GM20000 (cell line): Measurements from ENCODE around the gene STAMBPL1.

Source experiments
- DNase-seq: peaks from one replicate; pipeline ENCODE4 v3.0.0; 2012; ENCODE audit warnings: low spot score
- TF ChIP-seq, protein P1 (sequence below): IDR thresholded peaks from 2 replicates; pipeline ENCODE4 v1.5.1; 2012; ENCODE audit warnings: mild to moderate bottlenecking, control low read depth; ENCODE audit errors: extremely low read depth, missing control alignments

STAMBPL1 gene

DNA sequence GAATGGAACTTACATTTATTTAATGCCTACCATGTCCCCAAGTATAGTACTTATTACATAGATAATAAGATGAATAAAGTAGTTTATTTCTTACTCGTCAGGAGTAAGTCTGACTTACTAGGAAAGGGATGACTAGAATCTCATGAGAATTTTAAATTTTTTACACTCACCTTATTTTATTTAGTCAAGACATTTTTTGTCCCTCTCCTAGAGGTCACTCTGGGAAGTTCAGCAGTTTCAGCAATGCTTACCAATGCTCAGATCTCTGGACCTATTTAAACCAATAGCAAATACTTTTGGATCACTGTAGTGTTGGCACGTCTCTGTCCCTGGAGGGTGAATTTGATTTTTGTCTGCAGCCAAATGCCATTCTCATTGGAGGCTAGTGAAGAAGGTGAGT, 83.3 kb downstream of the STAMBPL1 start:
- TF ChIP-seq, protein P1, sequence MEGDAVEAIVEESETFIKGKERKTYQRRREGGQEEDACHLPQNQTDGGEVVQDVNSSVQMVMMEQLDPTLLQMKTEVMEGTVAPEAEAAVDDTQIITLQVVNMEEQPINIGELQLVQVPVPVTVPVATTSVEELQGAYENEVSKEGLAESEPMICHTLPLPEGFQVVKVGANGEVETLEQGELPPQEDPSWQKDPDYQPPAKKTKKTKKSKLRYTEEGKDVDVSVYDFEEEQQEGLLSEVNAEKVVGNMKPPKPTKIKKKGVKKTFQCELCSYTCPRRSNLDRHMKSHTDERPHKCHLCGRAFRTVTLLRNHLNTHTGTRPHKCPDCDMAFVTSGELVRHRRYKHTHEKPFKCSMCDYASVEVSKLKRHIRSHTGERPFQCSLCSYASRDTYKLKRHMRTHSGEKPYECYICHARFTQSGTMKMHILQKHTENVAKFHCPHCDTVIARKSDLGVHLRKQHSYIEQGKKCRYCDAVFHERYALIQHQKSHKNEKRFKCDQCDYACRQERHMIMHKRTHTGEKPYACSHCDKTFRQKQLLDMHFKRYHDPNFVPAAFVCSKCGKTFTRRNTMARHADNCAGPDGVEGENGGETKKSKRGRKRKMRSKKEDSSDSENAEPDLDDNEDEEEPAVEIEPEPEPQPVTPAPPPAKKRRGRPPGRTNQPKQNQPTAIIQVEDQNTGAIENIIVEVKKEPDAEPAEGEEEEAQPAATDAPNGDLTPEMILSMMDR = no peak

DNA sequence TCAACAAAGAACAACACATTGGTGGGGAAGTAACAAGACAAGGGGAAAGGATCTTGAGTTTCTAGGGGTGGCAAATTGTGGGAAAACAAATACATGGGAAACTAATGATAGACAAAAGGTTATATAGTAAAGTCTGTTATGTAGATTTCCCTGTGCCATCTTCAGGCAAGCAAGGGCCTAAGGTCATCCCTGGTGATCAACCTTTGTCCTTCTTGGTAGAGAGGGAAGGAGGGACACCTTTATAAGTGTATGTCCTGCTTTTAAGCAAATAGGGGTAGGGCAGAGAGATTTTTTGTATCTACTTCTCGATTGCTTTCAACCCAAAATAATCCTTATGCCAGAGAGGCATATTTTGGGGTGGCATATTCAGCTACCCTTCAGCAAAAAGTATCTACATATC, 84.3 kb downstream of the STAMBPL1 start:
- TF ChIP-seq, protein P1 = no peak
- DNase-seq = no peak

More for the DNA sequence above, 83.3 kb downstream of the STAMBPL1 start:
- no peak for DNase-seq

DNA sequence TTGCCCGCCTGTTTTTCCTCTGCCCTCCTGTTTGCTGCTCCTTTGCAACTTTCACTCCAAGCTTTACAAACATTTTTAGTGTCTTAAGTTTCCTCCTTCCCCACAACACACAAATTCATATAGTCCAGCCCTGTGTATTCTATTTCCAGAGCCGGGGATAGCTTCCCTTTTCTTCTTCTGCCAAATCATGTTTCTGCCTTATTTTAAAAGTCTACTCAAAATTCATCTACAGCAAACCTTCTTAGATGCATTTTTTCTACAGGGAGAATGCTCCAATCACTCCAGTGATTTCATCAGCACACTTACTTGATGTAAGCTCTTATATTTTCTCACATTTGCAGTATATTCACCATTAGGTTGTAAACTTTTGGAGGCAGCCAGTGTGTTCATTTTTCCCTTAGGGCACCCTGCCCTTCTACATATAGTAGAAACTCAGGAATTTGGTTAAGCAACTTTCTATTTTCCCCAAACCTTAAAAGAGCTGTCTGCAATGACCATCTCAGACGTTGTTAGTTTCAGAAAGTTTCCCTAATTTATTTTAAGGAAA, 84.9 kb downstream of the STAMBPL1 start:
- TF ChIP-seq, protein P1 = no peak
- no peak for DNase-seq

DNA sequence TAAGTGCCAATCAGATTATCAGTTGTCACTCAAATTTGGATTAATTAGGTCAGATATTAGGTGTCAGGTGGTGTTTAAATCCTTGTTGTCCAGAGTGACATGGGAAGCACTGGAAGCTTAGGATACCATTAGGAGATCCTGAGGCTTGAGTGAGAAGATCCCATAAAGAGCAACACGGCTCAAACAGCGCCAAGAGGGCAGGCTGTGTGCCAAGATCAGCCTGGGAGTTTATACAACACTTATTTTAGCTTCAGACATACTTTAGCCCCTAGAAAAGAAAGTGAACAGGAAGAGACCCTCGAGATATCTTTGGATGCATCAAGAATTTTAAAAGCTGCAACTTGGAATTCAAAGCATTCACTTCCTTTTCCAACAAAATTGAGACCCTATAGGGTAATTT, 86.8 kb downstream of the STAMBPL1 start:
- DNase-seq = no peak
- TF ChIP-seq, protein P1 = no peak

DNA sequence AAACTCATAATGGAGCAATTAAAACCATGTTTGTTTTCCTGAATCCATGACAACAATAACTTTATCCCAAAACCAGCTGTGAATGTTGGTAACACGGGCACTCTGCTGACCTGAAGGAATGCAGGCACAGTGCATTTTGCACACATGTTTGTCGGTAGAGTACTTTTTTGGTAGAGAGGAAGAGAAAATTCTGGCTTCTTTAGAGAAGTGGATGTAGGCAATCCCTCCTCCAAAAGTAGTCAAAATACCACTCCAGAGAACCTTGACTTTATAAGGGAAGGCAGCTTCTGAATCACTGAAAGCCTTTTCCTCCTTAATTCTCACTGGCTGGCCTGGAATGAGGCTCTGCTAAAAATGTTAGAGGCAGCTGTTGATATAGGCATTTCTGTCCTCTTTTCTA, 88.3 kb downstream of the STAMBPL1 start:
- TF ChIP-seq, protein P1 = no peak
- no peak for DNase-seq

DNA sequence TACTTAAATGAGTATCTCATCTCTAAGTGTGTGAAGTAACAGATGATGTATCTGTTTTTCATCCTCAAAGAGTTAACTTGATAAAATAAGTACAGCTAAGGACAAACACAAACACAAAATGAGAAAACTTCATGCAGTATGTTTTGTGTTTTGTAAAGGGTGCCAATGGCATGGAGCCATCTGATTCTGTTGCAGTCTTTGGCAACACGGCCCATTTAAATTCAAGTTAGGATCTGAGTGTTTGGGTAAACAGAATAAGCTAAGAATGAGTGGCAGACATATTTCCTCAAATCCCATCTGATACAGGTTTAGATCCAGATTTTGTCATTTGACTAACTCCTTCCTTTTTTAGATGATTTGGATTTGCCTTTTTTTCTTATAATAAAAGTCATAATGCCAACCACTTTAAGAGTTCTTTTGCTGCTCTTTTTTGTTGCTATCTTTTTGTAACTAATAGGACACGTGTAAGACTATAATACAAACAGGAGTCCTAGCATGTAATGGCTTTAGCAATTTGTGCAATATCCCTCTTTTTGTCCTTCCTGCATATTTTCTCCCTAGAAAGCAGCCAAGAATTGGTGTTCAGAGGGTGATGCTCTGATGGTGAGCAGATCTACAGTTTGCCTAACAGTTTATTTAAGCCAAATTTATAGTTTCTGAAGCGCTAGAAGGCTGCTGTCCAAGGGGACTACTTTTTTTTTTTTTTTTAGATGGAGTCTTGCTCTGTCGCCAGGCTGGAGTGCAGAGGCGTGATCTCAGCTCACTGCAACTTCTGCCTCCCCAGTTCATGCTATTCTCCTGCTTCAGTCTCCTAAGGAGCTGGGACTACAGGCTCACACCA, 91.4 kb downstream of the STAMBPL1 start:
- DNase-seq = no peak

More for the DNA sequence above, 91.4 kb downstream of the STAMBPL1 start:
- TF ChIP-seq, protein P1 = no peak
